ENCODE measurements around the gene ZCCHC8.
"Not testable (repeated sequence)": the region's sequence is repeated elsewhere in the genome, so short reads cannot be mapped to it uniquely, and the experiment has no call there.

ZCCHC8 gene

DNA sequence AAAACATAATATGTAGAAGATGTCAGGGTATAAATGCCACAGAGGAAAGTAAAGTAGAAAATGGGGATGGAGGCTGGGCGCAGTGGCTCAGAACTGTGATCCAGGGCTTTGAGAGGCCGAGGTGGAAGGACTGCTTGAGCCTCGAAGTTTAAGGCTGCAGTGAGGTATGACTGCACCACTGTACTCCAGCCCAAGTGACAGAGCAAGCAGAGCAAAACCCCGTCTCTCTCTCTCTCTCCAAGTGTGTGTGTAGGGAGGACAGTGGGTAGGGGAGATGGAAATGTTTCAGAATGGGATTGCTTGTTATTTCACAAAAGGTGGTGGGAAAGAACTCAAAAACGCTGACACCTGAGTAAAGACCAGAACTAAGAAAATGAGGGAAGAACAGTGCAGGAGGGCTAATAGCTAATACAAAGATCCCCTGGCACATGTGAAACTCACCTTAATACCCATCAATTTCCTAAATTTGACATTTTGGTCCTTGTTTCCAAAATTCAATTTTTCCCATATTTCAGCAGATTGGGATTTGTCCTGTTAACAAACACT lies 5.7 kb upstream of the ZCCHC8 start:
- DNase-seq = no peak

DNA sequence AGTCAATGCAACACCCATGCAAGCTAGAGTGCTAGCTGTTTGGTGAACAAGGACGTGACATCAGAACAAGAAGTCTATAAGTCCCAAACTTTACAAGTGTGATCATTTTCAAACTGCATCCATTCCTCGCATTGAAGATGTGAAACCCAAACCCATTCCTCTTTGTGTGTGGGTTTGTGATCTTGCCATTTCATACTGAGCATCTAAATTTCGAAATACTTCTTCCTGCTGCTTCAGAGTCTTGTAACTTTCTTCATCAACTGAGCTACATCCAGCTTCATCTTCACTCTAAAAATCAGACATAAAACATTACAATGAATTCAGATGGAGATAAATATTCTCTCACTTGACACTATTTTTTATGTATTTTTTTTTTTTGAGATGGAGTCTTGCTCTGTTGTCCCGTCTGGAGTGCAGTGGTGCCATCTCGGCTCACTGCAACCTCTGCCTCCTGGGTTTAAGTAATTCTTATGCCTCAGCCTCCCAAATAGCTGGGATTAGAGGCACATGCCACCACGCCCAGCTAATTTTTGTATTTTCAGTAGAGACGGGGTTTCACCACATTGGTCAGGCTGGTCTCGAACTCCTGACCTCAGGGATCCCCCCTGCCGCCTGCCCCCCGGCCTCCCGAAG lies 4.8 kb upstream of the ZCCHC8 start:
- no peak for DNase-seq

DNA sequence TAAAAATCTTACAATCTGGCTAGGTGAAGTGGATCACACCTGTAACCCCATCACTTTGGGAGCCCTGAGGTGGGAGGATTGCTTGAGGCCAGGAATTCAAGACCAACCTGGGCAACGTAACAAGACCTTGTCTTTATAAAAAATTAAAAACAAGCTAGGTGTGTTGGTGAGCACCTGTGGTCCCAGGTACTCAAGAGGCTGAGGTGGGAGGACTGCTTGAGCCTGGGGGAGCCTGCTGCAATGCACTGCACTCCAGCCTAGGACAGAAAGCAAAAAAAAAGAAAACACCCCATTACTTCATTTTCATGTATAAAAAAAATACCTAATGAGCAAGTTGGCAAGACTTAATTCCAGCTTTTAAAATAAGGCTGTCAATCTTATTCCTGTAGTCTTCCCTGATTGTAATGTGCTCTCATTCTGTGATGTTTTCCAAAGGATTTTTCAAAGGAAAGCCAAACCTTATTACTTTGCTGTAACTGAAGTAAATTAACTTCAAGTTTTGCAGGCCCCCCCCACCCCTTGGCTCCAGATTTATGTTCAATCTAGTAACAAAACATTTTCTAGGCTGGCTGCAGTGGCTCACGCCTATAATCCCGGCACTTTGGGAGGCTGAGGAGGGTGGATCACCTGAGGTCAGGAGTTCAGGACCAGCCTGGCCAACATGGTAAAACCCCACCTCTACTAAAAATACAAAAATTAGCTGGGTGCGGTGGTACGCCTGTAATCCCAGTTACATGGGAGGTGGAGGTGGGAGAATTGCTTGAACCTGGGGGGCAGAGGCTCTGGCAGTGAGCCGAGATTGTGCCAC lies 3.3 kb upstream of the ZCCHC8 start:
- DNase-seq = no peak

DNA sequence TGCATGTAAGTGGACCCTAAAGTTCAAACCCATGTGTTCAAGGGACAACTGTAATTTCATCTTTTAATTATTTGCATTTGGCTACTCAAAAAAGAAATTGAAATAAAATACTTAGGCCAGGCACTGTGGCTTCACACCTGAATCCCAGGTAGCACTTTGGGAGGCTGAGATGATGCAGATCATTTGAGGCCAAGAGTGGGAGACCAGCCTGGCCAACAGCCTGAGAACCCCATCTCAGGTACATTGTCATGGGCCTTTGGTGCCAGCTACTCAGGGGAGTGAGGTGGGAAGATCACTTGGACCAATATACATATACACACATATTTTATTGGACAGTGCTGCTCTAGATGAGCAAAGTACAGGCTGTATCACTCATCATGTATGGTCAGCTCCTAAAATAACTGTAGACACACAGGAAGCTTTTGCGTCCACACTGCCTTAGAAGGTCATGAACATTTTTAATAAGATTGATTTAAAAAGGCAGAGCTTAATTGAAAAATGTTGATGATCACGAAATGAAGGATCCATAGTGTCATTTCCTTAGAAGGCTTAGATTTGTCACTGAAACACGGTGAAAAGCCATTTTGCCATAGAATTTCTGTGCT lies 2.5 kb upstream of the ZCCHC8 start:
- no peak for DNase-seq

DNA sequence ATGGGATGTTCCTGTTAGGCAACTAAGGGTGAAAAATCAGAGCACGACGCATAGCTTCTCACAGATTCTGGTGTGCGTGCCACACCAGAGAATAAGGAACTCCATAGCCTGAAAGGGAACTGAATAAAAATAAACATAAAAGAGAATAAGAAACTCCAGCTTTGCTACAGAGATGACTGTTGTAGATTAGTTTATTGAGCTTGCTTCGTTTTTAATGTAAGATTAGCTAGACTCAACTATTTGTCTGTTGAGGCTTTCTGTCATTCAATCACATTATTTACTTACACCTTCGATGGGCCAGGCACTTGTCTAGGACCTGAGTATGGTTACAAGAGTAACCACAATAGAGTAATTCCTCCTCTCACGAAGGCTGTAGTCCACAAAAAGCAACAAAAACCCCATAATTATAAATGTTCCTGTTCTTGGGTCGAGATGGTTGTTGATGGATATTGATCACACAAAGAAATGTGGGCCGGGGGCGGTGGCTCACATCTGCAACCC lies 807 bp upstream of the ZCCHC8 start:
- DNase-seq = no peak

DNA sequence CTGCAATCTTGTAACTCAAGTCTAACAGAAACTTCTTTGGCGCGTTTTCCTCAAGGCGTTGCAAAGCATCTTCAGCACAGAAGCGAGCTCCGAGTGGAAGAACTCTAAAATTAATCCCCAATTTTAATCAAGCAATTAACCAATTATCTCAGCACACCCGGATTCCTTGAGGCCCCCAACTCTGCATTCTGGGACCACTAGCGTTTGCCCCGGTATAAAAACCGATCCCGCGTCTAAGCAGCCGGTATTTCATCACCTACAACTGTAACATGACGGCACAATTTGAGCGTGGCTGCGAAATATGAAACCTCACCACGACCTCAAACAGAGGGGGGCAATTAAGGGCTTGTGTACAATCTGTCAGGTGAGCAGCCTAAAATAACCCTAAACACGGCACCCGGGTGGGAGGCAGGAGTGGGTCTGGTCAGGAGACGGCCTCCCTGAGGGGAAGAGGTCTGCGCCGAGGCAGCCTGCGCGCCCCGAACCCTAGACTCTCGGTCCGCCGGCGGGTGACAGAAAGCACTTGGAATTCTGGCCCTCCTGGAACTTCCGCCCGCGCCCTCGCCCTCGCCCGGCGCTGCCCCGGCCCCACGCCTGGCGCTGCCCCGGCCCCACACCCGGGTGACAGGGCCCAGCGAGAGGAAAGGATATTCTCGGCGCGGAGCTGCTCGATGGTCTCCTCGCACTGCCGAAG lies 594 bp downstream of the ZCCHC8 start:
- DNase-seq = peak in 1 of 2 experiments; percentile 44

DNA sequence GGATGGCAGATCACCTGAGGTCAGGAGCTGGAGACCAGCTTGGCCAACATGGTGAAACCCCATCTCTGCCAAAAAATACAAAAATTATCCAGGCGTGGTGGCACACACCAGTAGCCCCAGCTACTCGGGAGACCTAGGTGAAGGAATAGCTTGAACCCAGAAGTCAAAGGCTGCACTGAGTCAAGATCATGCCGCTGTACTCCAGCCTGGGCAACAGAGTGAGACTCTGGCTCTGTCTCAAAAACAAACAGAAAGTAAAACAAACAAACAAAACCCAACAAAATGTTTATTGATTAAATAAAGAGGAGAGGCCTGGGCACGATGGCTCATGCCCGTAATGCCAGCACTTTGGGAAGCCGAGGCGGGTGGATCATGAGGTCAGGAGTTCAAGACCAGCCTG lies 5.5 kb downstream of the ZCCHC8 start:
- DNase-seq = no peak

DNA sequence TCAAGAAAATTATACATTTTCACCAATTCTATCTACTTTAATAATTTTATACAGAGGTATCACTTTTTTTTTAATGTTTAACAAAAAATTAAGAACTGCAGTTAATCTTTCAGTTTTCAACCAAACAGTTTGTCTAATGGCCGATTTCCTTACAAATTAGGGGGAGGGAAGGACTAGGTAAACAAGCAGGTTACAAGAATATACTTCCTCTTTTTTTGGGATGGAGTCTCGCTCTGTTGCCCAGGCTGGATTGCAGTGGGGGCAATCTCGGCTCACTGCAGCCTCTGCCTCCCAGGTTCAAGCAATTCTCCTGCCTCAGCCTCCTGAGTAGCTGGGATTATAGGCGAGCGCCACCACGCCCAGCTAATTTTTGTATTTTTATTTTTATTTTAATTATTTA lies 7.5 kb downstream of the ZCCHC8 start:
- DNase-seq = not testable (repeated sequence)

DNA sequence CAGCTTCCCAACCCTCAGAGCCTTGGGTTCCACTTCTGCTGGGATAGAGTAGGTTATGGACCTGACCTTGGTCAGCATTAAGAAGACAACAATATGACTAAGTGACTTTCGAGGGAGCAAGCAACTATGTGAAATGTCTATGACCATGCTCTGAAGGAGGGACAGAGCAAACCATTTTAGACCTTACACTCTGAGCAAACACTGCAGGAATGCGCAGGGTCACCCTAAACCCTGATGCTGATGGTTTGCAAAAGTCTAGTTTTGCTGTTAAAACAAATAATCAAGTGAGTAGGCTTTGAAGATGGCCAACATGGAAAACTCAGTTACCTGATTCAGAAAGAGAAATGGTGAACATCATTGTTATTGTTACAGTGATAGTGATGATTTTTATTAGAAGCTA lies 8.7 kb downstream of the ZCCHC8 start:
- DNase-seq = no peak

DNA sequence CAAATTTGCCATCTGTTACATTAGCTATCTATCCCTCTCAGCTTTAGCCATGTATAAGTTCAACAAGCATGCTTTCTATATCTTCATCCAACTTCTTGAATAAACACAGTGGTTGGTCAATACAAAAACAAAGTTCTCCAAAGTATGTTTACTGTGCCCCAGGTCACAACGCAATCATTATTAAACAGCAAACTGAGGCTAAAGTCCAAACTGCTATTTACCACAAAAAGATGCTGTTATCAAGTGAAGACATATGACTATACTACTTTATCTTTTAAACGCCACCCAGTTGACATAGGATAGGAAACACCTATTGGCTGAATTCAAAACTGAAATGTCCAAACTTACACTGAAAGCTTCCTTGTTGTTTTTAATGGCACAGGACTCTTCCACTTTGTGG lies 11.7 kb downstream of the ZCCHC8 start:
- no peak for DNase-seq

DNA sequence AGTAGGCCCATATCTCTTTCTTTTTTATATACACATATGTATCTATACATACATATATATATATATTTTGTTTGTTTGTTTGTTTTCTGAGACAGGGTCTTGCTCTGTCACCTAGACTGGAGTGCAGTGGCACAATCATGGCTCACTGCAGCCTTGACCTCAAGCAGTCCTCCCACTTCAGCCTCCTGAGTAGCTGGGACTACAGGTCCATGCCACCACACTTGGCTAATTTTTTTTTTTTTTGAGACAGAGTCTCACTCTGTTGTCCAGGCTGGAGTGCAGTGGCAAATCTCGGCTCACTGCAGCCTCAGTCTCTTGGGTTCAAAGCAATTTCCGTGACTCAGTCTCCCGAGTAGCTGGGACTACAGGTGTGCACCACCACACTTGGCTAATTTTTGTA lies 12.9 kb downstream of the ZCCHC8 start:
- DNase-seq = not testable (repeated sequence)

DNA sequence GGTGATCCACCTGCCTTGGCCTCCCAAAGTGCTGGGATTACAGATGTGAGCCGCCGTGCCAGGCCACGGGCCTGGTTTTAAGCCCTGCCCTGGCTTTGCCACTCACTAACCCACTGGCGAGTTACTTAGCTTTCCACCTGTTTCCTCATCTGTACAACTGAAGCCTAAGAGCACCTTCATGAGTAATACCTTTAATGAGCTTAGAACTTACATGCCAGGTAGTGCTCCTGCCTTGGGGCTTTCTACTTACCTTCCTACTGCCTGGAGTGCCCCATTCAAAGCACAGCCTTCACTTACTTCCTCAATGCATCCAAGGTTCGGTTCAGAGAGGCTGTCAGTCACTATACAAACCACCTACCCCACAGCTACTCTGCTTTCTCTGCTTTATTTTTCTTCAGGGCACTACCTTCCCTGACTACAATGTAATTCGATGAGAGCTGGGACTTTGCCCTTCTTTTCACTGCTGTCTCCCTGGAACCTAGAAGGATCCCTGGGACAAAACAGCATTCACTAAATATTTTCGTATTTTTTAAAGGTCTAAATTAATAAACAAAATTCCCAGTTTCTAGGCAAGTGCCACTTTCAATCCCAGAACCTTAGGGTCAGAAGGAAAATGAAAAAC lies 13.8 kb downstream of the ZCCHC8 start:
- no peak for DNase-seq

DNA sequence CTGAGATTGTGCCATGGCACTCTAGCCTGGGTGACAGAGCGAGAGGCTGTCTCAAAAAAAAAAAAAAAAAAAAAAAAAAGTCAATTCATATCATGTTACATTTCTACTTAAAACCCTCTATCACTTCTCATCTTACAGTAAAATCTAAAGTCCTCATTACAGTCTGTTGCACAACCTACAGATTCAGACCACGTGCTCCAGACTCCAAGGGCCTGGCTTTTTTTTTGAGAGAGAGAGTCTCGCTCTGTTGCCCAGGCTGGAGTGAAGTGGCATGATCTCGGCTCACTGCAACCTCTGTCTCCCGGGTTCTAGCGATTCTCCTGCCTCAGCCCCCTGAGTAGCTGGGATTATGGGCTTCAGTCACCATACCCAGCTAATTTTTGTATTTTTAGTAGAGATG lies 14.4 kb downstream of the ZCCHC8 start:
- not testable (repeated sequence) for DNase-seq

DNA sequence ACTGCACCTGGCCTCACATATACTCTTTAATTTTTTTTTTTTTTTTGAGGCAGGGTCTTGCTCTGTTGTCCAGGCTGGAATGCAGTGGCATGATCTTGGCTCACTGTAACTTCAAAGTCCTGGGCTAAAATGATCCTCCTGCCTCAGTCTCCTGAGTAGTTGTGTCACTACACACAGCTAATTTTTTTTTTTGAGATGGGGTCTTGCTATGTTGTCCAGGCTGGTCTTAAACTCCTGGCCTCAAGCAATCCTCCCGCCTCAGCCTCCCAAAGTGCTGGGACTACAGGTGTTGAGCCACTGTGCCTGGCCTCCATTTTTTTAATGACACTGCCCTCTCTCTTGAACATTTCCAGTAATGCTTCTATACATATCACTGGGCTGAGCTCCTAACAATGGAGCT lies 16.3 kb downstream of the ZCCHC8 start:
- not testable (repeated sequence) for DNase-seq

DNA sequence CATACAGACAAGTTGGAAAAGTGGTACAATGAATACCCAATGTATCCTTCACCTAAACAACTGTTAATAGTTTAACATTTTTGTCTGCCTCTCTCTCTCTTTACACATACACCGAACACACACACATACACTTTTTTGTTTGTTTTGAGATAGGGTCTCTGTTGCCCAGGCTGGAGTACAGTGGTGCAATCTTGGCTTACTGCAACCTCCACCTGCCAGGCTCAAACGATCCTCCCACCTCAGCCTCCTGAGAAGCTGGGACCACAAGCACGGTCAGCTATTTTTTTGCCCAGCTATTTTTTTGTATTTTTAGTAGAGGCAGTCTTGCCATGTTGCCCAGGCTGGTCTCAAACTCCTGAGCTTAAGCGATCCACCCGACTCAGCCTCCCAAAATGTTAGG lies 16.8 kb downstream of the ZCCHC8 start:
- no peak for DNase-seq

DNA sequence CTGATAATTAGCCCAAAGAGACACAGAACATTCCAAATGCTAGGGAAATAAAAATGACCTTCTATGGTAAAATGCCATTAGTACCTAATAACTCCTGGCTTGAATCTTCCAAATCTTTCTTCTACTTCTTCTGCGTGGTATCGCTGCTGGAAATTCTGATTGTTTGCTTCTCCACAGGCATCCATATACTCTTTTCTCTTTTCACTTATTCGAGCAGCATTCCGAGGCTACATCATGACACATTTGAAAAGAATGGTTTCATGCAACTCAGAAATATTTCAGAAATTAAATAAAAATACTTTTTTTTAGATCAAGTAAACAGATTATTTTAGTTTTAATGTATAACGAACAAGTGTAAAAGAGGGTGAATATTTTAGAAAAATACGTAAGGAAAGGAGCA lies 18.9 kb downstream of the ZCCHC8 start:
- no peak for DNase-seq

DNA sequence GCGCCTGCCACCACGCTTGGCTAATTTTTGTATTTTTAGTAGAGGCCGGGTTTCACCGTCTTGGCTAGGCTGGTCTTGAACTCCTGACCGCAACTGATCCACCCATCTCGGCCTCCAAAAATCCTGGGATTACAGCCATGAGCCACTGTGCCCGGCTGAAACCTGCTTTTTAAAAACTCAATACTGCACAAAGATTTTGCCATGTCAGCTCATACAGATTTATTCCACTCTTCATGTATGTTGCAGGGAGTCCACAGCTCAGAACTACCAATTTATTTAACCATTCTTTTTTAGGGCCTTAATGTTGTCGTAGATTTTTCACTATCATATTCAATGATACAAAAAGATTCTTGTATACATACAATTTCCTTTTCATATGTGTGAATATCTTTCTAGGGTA lies 20.0 kb downstream of the ZCCHC8 start:
- no peak for DNase-seq

DNA sequence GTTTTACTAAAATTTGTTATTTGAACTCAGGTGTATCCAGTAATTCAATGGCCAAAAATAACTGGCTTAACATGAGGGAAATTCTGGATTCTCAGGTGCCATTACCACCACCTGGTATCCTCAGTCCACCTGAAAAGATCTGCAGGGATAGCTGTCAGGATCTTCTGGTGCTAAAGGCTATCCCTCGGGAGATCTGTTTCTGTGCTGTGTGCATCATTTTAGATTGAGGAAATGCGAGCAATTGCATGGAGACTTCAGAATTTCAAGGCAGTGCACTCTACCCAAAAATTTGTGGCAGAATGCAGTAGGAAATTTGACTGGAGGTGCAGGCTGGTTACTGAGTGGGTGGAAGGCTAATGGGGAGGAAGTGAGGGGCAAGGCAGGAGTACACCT lies 26.4 kb downstream of the ZCCHC8 start:
- no peak for DNase-seq

DNA sequence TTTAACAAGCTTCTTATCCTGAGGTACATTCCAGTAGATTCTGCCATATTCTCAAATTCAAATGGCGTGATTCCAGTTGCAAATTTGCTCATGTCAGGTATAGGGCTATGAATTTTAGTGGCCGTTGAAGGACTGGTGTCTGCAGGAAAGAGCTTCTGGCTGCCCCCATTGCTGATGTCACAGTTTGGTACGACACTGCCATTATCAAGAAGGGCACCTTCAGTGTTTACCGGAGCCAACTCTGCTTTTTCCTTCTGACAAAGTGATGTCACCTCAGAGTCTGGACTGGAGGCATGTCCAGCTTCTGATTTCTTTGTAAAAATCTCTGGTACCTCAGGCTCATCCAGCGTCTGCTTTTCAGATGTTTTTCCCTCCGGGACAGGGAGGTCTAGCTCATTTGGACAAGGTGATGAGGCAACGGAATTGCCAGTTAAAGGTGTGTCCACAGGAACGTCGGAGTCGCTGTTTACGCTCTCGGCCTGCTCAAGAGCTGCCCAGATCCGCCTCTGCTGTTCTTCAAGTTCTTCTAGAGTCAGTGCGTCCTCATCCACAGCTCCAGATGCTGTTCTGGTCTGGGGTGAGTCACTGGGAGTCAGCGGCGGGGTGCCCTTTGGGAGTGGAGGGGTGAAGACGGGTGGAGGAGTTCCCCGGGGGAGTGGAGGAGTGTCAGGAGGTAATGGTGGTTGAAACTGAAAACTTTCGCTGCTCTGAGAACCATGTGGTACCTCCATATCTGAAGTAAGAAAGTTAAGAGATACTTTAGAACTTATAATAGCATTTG lies 27.0 kb downstream of the ZCCHC8 start:
- no peak for DNase-seq

DNA sequence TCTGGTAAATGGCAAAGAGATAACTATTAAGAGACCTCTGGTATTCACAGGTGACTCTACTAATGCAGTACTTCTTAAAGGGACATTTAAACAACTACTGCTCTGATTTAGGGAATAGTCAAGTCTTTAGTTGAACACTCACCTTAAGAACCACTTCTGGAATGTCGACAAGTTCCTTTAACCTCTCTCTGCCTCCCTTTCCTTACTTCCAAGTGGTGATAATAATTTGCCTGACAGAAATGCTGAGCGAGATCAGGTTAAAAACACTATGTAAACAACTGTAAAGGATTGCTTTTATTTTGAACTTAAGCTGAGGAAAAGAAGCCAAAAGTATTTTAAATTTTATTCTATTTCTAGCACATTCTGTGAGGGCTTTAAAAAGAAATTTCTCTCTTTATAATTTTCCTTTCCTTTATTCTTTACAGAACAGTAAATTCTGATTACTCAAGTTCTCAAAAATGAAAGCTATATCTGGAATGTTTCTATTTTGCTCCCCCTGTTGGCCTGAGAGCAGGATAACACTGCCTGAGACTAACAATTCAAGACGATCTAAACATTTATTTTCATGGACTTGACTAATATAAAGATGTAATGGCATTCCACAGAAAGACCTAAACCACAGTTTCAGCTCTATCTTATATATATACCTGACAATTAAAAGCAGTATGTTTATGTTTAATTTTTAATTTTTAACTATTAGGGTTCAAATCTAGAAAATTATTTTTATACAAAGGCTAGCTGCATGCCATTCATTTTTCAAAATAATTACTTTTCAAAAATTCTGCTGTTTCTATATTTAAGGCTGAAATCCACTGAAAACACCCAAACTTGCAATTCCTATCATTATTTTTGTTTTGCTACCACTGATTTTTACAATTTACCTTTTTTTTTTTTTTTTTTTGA lies 29.2 kb downstream of the ZCCHC8 start:
- DNase-seq = peak; percentile 10 to 74

DNA sequence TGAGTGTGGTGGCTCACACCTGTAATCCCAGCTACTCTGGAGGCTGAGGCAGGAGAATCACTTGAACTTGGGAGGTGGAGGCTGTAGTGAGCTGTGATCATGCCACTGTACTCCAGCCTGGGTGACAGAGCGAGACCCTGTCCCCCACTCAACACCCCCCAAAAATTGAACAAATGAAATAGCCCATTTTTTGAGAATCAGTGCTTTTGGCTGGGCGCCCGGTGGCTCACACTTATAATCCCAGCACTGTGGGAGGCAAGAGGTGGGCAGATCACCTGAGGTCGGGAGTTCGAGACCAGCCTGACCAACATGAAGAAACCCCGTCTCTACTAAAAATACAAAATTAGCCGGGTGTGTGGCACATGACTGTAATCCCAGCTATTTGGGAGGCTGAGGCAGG lies 30.2 kb downstream of the ZCCHC8 start:
- DNase-seq = not testable (repeated sequence)

All from SW 1271 (cell line).